ENCODE data around the gene ADSS1. TPM values are rescaled to one million over a fixed set of nuclear protein-coding genes. Genes with fewer than 3 reads are reported as not detected.
A peak's percentile ranks its signal among the peaks of the same experiment; 100 is the strongest.

Gene ADSS1
- total RNA-seq, 1 experiment from 2014 or later, result 0.52 TPM

- no peaks in the 10 kb centered on the region for H3K9me3 ChIP-seq (ENCODE audit: low read depth, low read length, poor library complexity, severe bottlenecking)
- no TSS peak for BruUV-seq (replicated peaks)
- peaks cover 10% of the 10 kb centered on the region for H3K36me3 ChIP-seq (ENCODE audit: insufficient read depth, low read length, poor library complexity, severe bottlenecking)
- no peak for DNase-seq (ENCODE audit: low spot score)
- no peak overlapping the region for H3K4me3 ChIP-seq (ENCODE audit: low read depth, low read length, poor library complexity, severe bottlenecking)
- peak overlapping the region; percentile 33 for H3K27ac ChIP-seq (ENCODE audit: low read depth, low read length, poor library complexity, severe bottlenecking)
- TF ChIP-seq CTCF (conservative IDR thresholded peaks at IDR 0.05; ENCODE audit: low read depth, low read length) (no peak), EZH2 (IDR thresholded peaks at IDR 0.05; ENCODE audit: borderline replicate concordance, low read depth, low read length, poor library complexity, severe bottlenecking) (no peak)
- ChIA-PET POLR2A (ENCODE audit: low non-redundant PET) (no interaction called here), CTCF (no interaction called here)
- H3K4me1 ChIP-seq (ENCODE audit: insufficient read depth, low read length, poor library complexity, severe bottlenecking), result peaks cover 15% of the 10 kb centered on the region
- intact Hi-C loops (cut with micrococcal nuclease; ENCODE audit: unreplicated experiment), result no loop called here
- H3K27me3 ChIP-seq (replicated peaks; ENCODE audit: insufficient read depth, low read depth, low read length, poor library complexity), result no peaks in the 10 kb centered on the region
Observed at GRCh38 chr14:104792945-104793702, 69.1 kb downstream of the ADSS1 start.

GRCh38 chr14:104793703-104793959 lies 69.6 kb downstream of the ADSS1 start:
- peaks cover 15% of the 10 kb centered on the region for H3K4me1 ChIP-seq (ENCODE audit: insufficient read depth, low read length, poor library complexity, severe bottlenecking)
- peak overlapping the region; percentile 33 for H3K27ac ChIP-seq (ENCODE audit: low read depth, low read length, poor library complexity, severe bottlenecking)
- ChIA-PET POLR2A (ENCODE audit: low non-redundant PET) (no interaction called here), CTCF (no interaction called here)
- H3K36me3 ChIP-seq (ENCODE audit: insufficient read depth, low read length, poor library complexity, severe bottlenecking), result peaks cover 10% of the 10 kb centered on the region
- H3K27me3 ChIP-seq (replicated peaks; ENCODE audit: insufficient read depth, low read depth, low read length, poor library complexity), result no peaks in the 10 kb centered on the region
- no peak for DNase-seq (ENCODE audit: low spot score)
- intact Hi-C loops (cut with micrococcal nuclease; ENCODE audit: unreplicated experiment), result no loop called here
- no peaks in the 10 kb centered on the region for H3K9me3 ChIP-seq (ENCODE audit: low read depth, low read length, poor library complexity, severe bottlenecking)
- peak overlapping the region; percentile 66 for H3K4me3 ChIP-seq (ENCODE audit: low read depth, low read length, poor library complexity, severe bottlenecking)
- BruUV-seq (replicated peaks), result no TSS peak
- TF ChIP-seq EZH2 (IDR thresholded peaks at IDR 0.05; ENCODE audit: borderline replicate concordance, low read depth, low read length, poor library complexity, severe bottlenecking), result no peak
- no peak for TF ChIP-seq CTCF (conservative IDR thresholded peaks at IDR 0.05; ENCODE audit: low read depth, low read length)

GRCh38 chr14:104794099-104794498 lies 70.1 kb downstream of the ADSS1 start:
- peaks cover 10% of the 10 kb centered on the region for H3K36me3 ChIP-seq (ENCODE audit: insufficient read depth, low read length, poor library complexity, severe bottlenecking)
- BruUV-seq (replicated peaks), result TSS peak; percentile 70
- no peak for TF ChIP-seq CTCF (conservative IDR thresholded peaks at IDR 0.05; ENCODE audit: low read depth, low read length)
- no peak for TF ChIP-seq EZH2 (IDR thresholded peaks at IDR 0.05; ENCODE audit: borderline replicate concordance, low read depth, low read length, poor library complexity, severe bottlenecking)
- intact Hi-C loops (cut with micrococcal nuclease; ENCODE audit: unreplicated experiment), result no loop called here
- H3K9me3 ChIP-seq (ENCODE audit: low read depth, low read length, poor library complexity, severe bottlenecking), result no peaks in the 10 kb centered on the region
- peak overlapping the region; percentile 73 for H3K27ac ChIP-seq (ENCODE audit: low read depth, low read length, poor library complexity, severe bottlenecking)
- H3K27me3 ChIP-seq (replicated peaks; ENCODE audit: insufficient read depth, low read depth, low read length, poor library complexity), result no peaks in the 10 kb centered on the region
- peak; percentile 84 for DNase-seq (ENCODE audit: low spot score)
- ChIA-PET CTCF (no interaction called here), POLR2A (ENCODE audit: low non-redundant PET) (no interaction called here)
- peaks cover 15% of the 10 kb centered on the region for H3K4me1 ChIP-seq (ENCODE audit: insufficient read depth, low read length, poor library complexity, severe bottlenecking)
- H3K4me3 ChIP-seq (ENCODE audit: low read depth, low read length, poor library complexity, severe bottlenecking), result peak overlapping the region; percentile 66
